Body of pancreas (tissue), 4 donors: ENCODE data around the gene NEURL1. TPM values are rescaled to one million over a fixed set of nuclear protein-coding genes. Genes with fewer than 3 reads are reported as not detected.

ENCODE experiments used
- ATAC-seq: fragments of 150-250 bp; one replicate; pipeline ENCODE4 v1.9.1; 2016
- DNase-seq, 4 donors: peaks; one replicate each; pipeline ENCODE4 v3.0.0-alpha.2; 2019
- H3K27ac ChIP-seq, 4 donors: fragments of 200-600 bp; sonication (generic); 1 replicate in 3 of 4; 2 replicates in 1 of 4; pipeline versions ENCODE4 v1.5.1 to v1.6.1; 2016 to 2019; ENCODE audit warnings: mild to moderate bottlenecking in 1 of 4, mixed read lengths in 1 of 4, moderate library complexity in 1 of 4
- H3K27me3 ChIP-seq, 2 donors: fragments of 200-600 bp; sonication (generic); one replicate each; pipeline ENCODE4 v1.6.0; 2016; ENCODE audit warnings: mild to moderate bottlenecking in 1 of 2
- H3K36me3 ChIP-seq, 2 donors: fragments of 200-600 bp; sonication (generic); replicated peaks in 1 of 2; 2 replicates each; pipeline ENCODE4 v1.5.1; 2016; ENCODE audit warnings: low read depth in 2 of 2; ENCODE audit not compliant: insufficient read depth in 1 of 2
- H3K4me1 ChIP-seq: fragments of 200-600 bp; sonication (generic); one replicate; pipeline ENCODE4 v1.6.0; 2016
- H3K4me3 ChIP-seq, 2 donors: fragments of 200-600 bp; sonication (generic); 1 replicate in 1 of 2; 2 replicates in 1 of 2; pipeline ENCODE4 v1.5.1; 2016 to 2019
- H3K9me3 ChIP-seq, 3 donors: fragments of 200-600 bp; sonication (generic); 1 replicate in 2 of 3; 2 replicates in 1 of 3; pipeline ENCODE4 v1.5.1; 2016
- CTCF ChIP-seq, 7 experiments: fragments of 450-650 bp in 4 of 7; fragments of 200-600 bp in 3 of 7; sonication (generic) in 3 of 7; IDR thresholded peaks; one replicate each; pipeline ENCODE4 v1.5.1; 2016 to 2019; ENCODE audit warnings: antibody characterized with exemption in 7 of 7
- POLR2A ChIP-seq, 3 donors: fragments of 450-650 bp; IDR thresholded peaks; one replicate each; pipeline ENCODE4 v1.6.1; 2016; ENCODE audit warnings: antibody characterized with exemption in 3 of 3, mild to moderate bottlenecking in 2 of 3
- whole genome bisulfite sequencing, 2 donors: methylation state at CpG; one replicate each; pipeline ENCODE4 v1.1.5; 2017; 5-methylcytosine and 5-hydroxymethylcytosine counted together
- intact Hi-C: fragments of 100-400 bp; cut with DNase I; formaldehyde crosslinking; loops from one replicate; pipeline ENCODE4 v1.15.1; 2023
- total RNA-seq, 2 donors: library from RNA; depleted of rRNA; stranded (reverse); fragments of >200 nt; gene quantifications; one replicate each; pipeline ENCODE4 v1.1.0, GENCODE V29; 2016

NEURL1 gene
- total RNA-seq, 2 donors from 2014 or later: 25.1 to 25.7 TPM

GRCh38 chr10:103451831-103452505, 41.5 kb upstream of the NEURL1 start, which contains the start of gene CALHM2:
TSS of gene CALHM2 (minus strand) at chr10:103452370. CDS start at chr10:103449941, 2,429 bp downstream.
- DNase-seq (peak; percentile 50 to 70 (median 65)), ATAC-seq (peak; percentile 70)
- Histone ChIP-seq H3K27me3 (no peaks in the 10 kb centered on the region), H3K9me3 (no peaks in the 10 kb centered on the region), H3K27ac (peak within 1 kb of the TSS; percentile 0 to 71 (median 34)), H3K4me3 (peak within 1 kb of the TSS in 1 of 2 donors; percentile 24), H3K4me1 (peaks cover 11% of the 10 kb centered on the region), H3K36me3 (no peaks in the 10 kb centered on the region)
- intact Hi-C loops: no loop called here
- WGBS, 2 donors: 0 to 8% methylated on average over 18 to 32 of the region's 32 CpGs
- peak in 1 of 7 experiments; percentile 5 for TF ChIP-seq CTCF (IDR thresholded peaks at IDR 0.05)
- peak in 2 of 3 donors; percentile 11 to 23 for TF ChIP-seq POLR2A (IDR thresholded peaks at IDR 0.05)

GRCh38 chr10:103452506-103453230, 40.8 kb upstream of the NEURL1 start:
- Histone ChIP-seq H3K27ac (peak overlapping the region in 3 of 4 donors; percentile 0 to 71 (median 65)), H3K27me3 (no peaks in the 10 kb centered on the region), H3K4me3 (peak overlapping the region in 1 of 2 donors; percentile 24), H3K9me3 (no peaks in the 10 kb centered on the region), H3K4me1 (peaks cover 11% of the 10 kb centered on the region), H3K36me3 (no peaks in the 10 kb centered on the region)
- ATAC-seq (no peak), DNase-seq (no peak)
- WGBS, 2 donors: 41 to 42% methylated on average over 19 to 24 of the region's 27 CpGs
- TF ChIP-seq POLR2A (IDR thresholded peaks at IDR 0.05) (no peak), CTCF (IDR thresholded peaks at IDR 0.05) (no peak)
- intact Hi-C loops: no loop called here

- Histone ChIP-seq H3K4me3 (no peak overlapping the region), H3K4me1 (peaks cover 11% of the 10 kb centered on the region), H3K9me3 (no peaks in the 10 kb centered on the region), H3K36me3 (no peaks in the 10 kb centered on the region), H3K27ac (no peak overlapping the region), H3K27me3 (no peaks in the 10 kb centered on the region)
- no peak for ATAC-seq
- WGBS, 2 donors: 64 to 85% methylated on average over 4 of the region's 4 CpGs
- DNase-seq: no peak
- intact Hi-C loops: no loop called here
- TF ChIP-seq POLR2A (IDR thresholded peaks at IDR 0.05) (no peak), CTCF (IDR thresholded peaks at IDR 0.05) (no peak)
These were observed 39.5 kb upstream of the NEURL1 start for GRCh38 chr10:103454026-103454425.

- H3K4me1 ChIP-seq: peaks cover 11% of the 10 kb centered on the region
- H3K9me3 ChIP-seq: no peaks in the 10 kb centered on the region
- no peak overlapping the region for H3K27ac ChIP-seq
- no peak overlapping the region for H3K4me3 ChIP-seq
- 76 to 98% methylated on average over 8 to 23 of the region's 25 CpGs for WGBS, 2 donors
- H3K27me3 ChIP-seq: no peaks in the 10 kb centered on the region
- TF ChIP-seq CTCF (IDR thresholded peaks at IDR 0.05) (no peak), POLR2A (IDR thresholded peaks at IDR 0.05) (no peak)
- no peaks in the 10 kb centered on the region for H3K36me3 ChIP-seq
- DNase-seq: no peak
- ATAC-seq: no peak
- intact Hi-C loops: no loop called here
These were observed 38.3 kb upstream of the NEURL1 start for GRCh38 chr10:103455235-103455634.
